Panc1 (cell line): ENCODE results near the gene LIX1L.

Source experiments
- POLR2AphosphoS5 ChIP-seq: IDR thresholded peaks from 2 replicates; pipeline ENCODE4 v1.6.1; 2012; ENCODE audit warnings: mild to moderate bottlenecking, low read depth, low read length, moderate library complexity
- SIN3A ChIP-seq: IDR thresholded peaks from 2 replicates; pipeline ENCODE4 v1.6.1; 2012; ENCODE audit warnings: low read depth, mild to moderate bottlenecking, low read length, moderate library complexity, borderline replicate concordance; ENCODE audit not compliant: insufficient read depth
- TF ChIP-seq, protein P1 (sequence below), 2 experiments: IDR thresholded peaks; 2 replicates each; pipeline ENCODE4 v1.6.1; 2011 to 2012; ENCODE audit warnings: low read depth in 2 of 2, control low read depth in 1 of 2, low read length in 1 of 2, mild to moderate bottlenecking in 1 of 2, moderate library complexity in 1 of 2; ENCODE audit not compliant: insufficient read depth in 1 of 2
- TF ChIP-seq, protein P2 (sequence below): fragments of 450-650 bp; IDR thresholded peaks from 2 replicates; pipeline ENCODE4 v1.5.1; 2017; ENCODE audit warnings: mild to moderate bottlenecking

DNA sequence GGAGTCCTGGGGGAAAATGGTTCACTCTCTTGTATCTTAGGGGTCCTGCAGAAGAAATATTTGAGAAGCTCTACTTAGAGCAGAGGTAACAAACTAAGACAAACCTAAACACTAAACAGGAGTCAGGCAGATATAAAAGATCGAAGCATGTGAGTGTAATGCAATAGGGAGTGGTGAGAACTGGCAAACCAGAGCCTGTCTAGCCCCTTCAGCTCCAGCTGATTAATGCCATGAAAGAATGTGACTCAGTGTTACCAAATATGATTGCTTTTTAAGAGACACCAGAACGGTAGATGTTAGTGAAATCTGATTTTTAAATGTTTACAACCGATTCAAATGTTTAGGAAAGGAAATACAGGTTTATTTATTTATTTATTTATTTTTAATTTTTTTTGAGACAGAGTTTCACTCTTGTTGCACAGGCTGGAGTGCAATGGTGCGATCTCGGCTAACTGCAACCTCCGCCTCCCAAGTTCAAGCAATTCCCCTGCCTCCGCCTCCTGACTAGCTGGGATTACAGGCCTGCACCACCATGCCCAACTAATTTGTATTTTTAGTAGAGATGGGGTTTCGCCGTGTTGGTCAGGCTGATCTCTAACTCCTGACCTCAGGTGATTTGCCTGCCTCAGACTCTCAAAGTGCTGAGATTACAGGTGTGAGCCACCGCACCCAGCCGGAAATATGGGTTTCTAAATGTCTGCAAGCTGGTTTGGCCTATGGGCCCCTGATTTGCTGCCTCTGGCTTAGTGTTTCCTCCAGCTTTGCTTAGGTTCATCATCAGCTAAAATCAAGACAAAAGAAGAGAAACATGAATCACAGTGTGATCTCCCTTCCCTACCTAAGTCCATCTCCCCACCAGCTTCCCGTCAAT is 26.4 kb upstream of the LIX1L start:
- TF ChIP-seq, protein P1, sequence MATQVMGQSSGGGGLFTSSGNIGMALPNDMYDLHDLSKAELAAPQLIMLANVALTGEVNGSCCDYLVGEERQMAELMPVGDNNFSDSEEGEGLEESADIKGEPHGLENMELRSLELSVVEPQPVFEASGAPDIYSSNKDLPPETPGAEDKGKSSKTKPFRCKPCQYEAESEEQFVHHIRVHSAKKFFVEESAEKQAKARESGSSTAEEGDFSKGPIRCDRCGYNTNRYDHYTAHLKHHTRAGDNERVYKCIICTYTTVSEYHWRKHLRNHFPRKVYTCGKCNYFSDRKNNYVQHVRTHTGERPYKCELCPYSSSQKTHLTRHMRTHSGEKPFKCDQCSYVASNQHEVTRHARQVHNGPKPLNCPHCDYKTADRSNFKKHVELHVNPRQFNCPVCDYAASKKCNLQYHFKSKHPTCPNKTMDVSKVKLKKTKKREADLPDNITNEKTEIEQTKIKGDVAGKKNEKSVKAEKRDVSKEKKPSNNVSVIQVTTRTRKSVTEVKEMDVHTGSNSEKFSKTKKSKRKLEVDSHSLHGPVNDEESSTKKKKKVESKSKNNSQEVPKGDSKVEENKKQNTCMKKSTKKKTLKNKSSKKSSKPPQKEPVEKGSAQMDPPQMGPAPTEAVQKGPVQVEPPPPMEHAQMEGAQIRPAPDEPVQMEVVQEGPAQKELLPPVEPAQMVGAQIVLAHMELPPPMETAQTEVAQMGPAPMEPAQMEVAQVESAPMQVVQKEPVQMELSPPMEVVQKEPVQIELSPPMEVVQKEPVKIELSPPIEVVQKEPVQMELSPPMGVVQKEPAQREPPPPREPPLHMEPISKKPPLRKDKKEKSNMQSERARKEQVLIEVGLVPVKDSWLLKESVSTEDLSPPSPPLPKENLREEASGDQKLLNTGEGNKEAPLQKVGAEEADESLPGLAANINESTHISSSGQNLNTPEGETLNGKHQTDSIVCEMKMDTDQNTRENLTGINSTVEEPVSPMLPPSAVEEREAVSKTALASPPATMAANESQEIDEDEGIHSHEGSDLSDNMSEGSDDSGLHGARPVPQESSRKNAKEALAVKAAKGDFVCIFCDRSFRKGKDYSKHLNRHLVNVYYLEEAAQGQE (IDR thresholded peaks at IDR 0.05; ENCODE audit: insufficient read depth in 1 of 2, low read depth in 2 of 2, low read length in 1 of 2) = no peak
- TF ChIP-seq, protein P2, sequence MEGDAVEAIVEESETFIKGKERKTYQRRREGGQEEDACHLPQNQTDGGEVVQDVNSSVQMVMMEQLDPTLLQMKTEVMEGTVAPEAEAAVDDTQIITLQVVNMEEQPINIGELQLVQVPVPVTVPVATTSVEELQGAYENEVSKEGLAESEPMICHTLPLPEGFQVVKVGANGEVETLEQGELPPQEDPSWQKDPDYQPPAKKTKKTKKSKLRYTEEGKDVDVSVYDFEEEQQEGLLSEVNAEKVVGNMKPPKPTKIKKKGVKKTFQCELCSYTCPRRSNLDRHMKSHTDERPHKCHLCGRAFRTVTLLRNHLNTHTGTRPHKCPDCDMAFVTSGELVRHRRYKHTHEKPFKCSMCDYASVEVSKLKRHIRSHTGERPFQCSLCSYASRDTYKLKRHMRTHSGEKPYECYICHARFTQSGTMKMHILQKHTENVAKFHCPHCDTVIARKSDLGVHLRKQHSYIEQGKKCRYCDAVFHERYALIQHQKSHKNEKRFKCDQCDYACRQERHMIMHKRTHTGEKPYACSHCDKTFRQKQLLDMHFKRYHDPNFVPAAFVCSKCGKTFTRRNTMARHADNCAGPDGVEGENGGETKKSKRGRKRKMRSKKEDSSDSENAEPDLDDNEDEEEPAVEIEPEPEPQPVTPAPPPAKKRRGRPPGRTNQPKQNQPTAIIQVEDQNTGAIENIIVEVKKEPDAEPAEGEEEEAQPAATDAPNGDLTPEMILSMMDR = no peak
- TF ChIP-seq POLR2AphosphoS5 (no peak), SIN3A (no peak)
